K562 (cell line): Measurements from ENCODE around the gene OR2T10. TPM values are rescaled to one million over a fixed set of nuclear protein-coding genes. Genes with fewer than 3 reads are reported as not detected.

Experiments used
- ATAC-seq: fragments of 200-7000 bp; cut with Tn5 transposase; 3 replicates; pipeline ENCODE4 v1.9.1; 2020; ENCODE audit warnings: moderate library complexity
- BruUV-seq: library from RNA; stranded (reverse); fragments of 400-500 nt; replicated peaks from 2 replicates; lab custom pipeline; 2021; lab: Mats Ljungman, UMichigan
- CTCF ChIA-PET: fragments of 300-600 bp; formaldehyde crosslinking; extraction: SDS; loops from one replicate; lab custom pipeline; 2021; ENCODE audit warnings: low intra/inter-chr PET ratio; lab: Yijun Ruan, JAX
- POLR2A ChIA-PET: fragments of 300-600, 350-650 bp; sonication (Branson Sonifier 250); formaldehyde crosslinking; extraction: SDS; loops from one replicate; lab custom pipeline; 2021; ENCODE audit warnings: antibody characterized with exemption, inconsistent platforms; lab: Yijun Ruan, JAX
- DNase-seq, 4 experiments: peaks; one replicate each; pipeline versions ENCODE4 v3.0.0 to v3.0.0-alpha.2; 2011 to 2018; ENCODE audit warnings: low spot score in 3 of 4, mixed read lengths in 3 of 4; ENCODE audit errors: extremely low read depth in 1 of 4
- FAIRE-seq: peaks from 2 replicates; lab custom pipeline; 2011; peaks lifted over from hg19 to GRCh38; lab: Jason Lieb, UNC
- H2AFZ ChIP-seq: 2 replicates; pipeline ENCODE4 v1.6.0; 2011; ENCODE audit warnings: low read depth, low read length, control low read depth, inconsistent platforms
- H3K27ac ChIP-seq: fragments of 200-600 bp; 3 replicates; pipeline ENCODE4 v1.8.0; 2011; ENCODE audit warnings: low read depth, mild to moderate bottlenecking, control low read depth, inconsistent platforms, low read length, moderate library complexity, mixed read lengths; ENCODE audit errors: extremely low read depth
- H3K27me3 ChIP-seq, 2 experiments: fragments of 300-600 bp in 1 of 2; 2 replicates in 1 of 2; 3 replicates in 1 of 2; pipeline versions ENCODE4 v1.6.0 to v1.8.0; 2011; ENCODE audit warnings: inconsistent platforms in 2 of 2, low read length in 2 of 2, mild to moderate bottlenecking in 1 of 2, mixed read lengths in 1 of 2, moderate library complexity in 1 of 2; ENCODE audit not compliant: control insufficient read depth in 2 of 2, insufficient read depth in 2 of 2
- H3K36me3 ChIP-seq: fragments of 300-600 bp; 3 replicates; pipeline ENCODE4 v1.8.0; 2011; ENCODE audit warnings: mild to moderate bottlenecking, low read length, inconsistent platforms; ENCODE audit not compliant: control insufficient read depth, insufficient read depth
- H3K4me1 ChIP-seq, 2 experiments: fragments of 200-600 bp in 1 of 2; replicated peaks in 1 of 2; 2 replicates in 1 of 2; 3 replicates in 1 of 2; pipeline versions ENCODE4 v1.5.1 to v1.8.0; 2011; ENCODE audit warnings: inconsistent platforms in 2 of 2, low read length in 2 of 2, mild to moderate bottlenecking in 1 of 2, mixed read lengths in 1 of 2, moderate library complexity in 1 of 2; ENCODE audit not compliant: control insufficient read depth in 2 of 2, insufficient read depth in 2 of 2
- H3K4me2 ChIP-seq: 2 replicates; pipeline ENCODE4 v1.6.1; 2011; ENCODE audit warnings: low read length, control low read depth, inconsistent platforms, mixed read lengths; ENCODE audit not compliant: insufficient read depth
- H3K4me3 ChIP-seq: fragments of 200-600 bp; sonication (generic), shearing (Covaris generic); 2 replicates; pipeline ENCODE4 v1.5.1; 2016; ENCODE audit warnings: control low read depth, inconsistent platforms
- H3K79me2 ChIP-seq: fragments of 200-600 bp; 3 replicates; pipeline ENCODE4 v1.8.0; 2011; ENCODE audit warnings: low read length, inconsistent platforms; ENCODE audit not compliant: control insufficient read depth, insufficient read depth
- H3K9ac ChIP-seq, 2 experiments: 2 replicates each; pipeline versions ENCODE4 v1.6.0 to v1.6.1; 2011; ENCODE audit warnings: low read depth in 2 of 2, low read length in 2 of 2, control low read depth in 1 of 2, inconsistent platforms in 1 of 2, mild to moderate bottlenecking in 1 of 2, mixed read lengths in 1 of 2; ENCODE audit not compliant: insufficient read depth in 1 of 2
- H3K9me1 ChIP-seq: one replicate; pipeline ENCODE4 v1.6.0; 2011; ENCODE audit warnings: inconsistent platforms, mild to moderate bottlenecking, low read length, moderate library complexity; ENCODE audit not compliant: control insufficient read depth, insufficient read depth
- H3K9me3 ChIP-seq: replicated peaks from 2 replicates; pipeline ENCODE4 v1.5.1; 2011; ENCODE audit warnings: low read depth, low read length, inconsistent platforms; ENCODE audit not compliant: control insufficient read depth, insufficient read depth
- H4K20me1 ChIP-seq: replicated peaks from 2 replicates; pipeline ENCODE4 v1.6.1; 2011; ENCODE audit warnings: low read length, inconsistent platforms, mixed read lengths; ENCODE audit not compliant: control insufficient read depth, insufficient read depth
- CXXC5 ChIP-seq: fragments of 250-450 bp; sonication (Bioruptor Pico); IDR thresholded peaks from 2 replicates; pipeline ENCODE4 v1.8.0; 2022; ENCODE audit warnings: inconsistent platforms, mild to moderate bottlenecking, moderate library complexity
- GABPA ChIP-seq: fragments of 200-800 bp; sonication (Bioruptor generic); conservative IDR thresholded peaks from 2 replicates; pipeline ENCODE4 v1.6.1; 2016; ENCODE audit warnings: low read depth, missing genetic modification characterization, missing compliant biosample characterization
- ILF3 ChIP-seq: fragments of 450-650 bp; IDR thresholded peaks from 2 replicates; pipeline ENCODE4 v1.6.1; 2018; ENCODE audit warnings: antibody characterized with exemption, mild to moderate bottlenecking, moderate library complexity, borderline replicate concordance
- L3MBTL2 ChIP-seq: fragments of 450-650 bp; IDR thresholded peaks from 2 replicates; pipeline ENCODE4 v1.6.1; 2016; ENCODE audit warnings: mild to moderate bottlenecking, moderate library complexity
- NR2C2 ChIP-seq, 2 experiments: fragments of 200-800 bp in 1 of 2; sonication (Bioruptor generic) in 1 of 2; sonication (generic) in 1 of 2; formaldehyde crosslinking in 1 of 2; IDR thresholded peaks; 2 replicates each; pipeline versions ENCODE4 v1.6.1 to v1.8.0; 2016 to 2022; ENCODE audit warnings: mild to moderate bottlenecking in 1 of 2, missing compliant biosample characterization in 1 of 2, missing genetic modification characterization in 1 of 2, missing genetic modification reagents in 1 of 2
- SMARCE1 ChIP-seq: fragments of 450-650 bp; IDR thresholded peaks from 2 replicates; pipeline ENCODE4 v1.7.1; 2016; ENCODE audit warnings: mild to moderate bottlenecking
- ZNF134 ChIP-seq: fragments of 250-450 bp; sonication (Bioruptor Pico); conservative IDR thresholded peaks from 2 replicates; pipeline ENCODE4 v1.4.0; 2020
- ZNF280A ChIP-seq: fragments of 450-650 bp; IDR thresholded peaks from 2 replicates; pipeline ENCODE4 v1.6.1; 2018; ENCODE audit warnings: mild to moderate bottlenecking, low read depth; ENCODE audit not compliant: partially characterized antibody
- ZNF609 ChIP-seq: sonication (generic); formaldehyde crosslinking; IDR thresholded peaks from 2 replicates; pipeline ENCODE4 v1.8.1; 2023; ENCODE audit warnings: missing genetic modification reagents, mild to moderate bottlenecking, borderline replicate concordance
- WGBS: fragments of 100-300 bp; shearing (Covaris generic); methylation state at CpG from one replicate; pipeline ENCODE4 v1.1.6; 2016; ENCODE audit warnings: low coverage, mixed read lengths; ENCODE audit not compliant: insufficient coverage; ENCODE audit errors: missing lambda C conversion rate; 5-methylcytosine and 5-hydroxymethylcytosine counted together
- in situ Hi-C: fragments of 300-500 bp; cut with MboI; formaldehyde crosslinking; loops from 4 replicates; pipeline ENCODE4 v1.15.0; 2018; ENCODE audit warnings: inconsistent platforms, mixed read lengths
- intact Hi-C: fragments of 100-400 bp; cut with micrococcal nuclease; formaldehyde crosslinking; loops from 2 replicates; pipeline ENCODE4 v1.14.2; 2022
- polyA plus RNA-seq, 8 experiments: library from polyadenylated mRNA; depleted of rRNA in 4 of 8; stranded (reverse) in 5 of 8; unstranded in 3 of 8; fragments of >200 nt; fragmentation: Nextera tagmentation in 2 of 8; fragmentation: Illumina TruSeq in 1 of 8; extraction: Ambion mirVana in 2 of 8; extraction: Trizol in 1 of 8; gene quantifications; 2 replicates each; pipeline versions ENCODE4 v1.2.1 to v1.2.3, GENCODE V29; 2011 to 2014; ENCODE audit warnings: inconsistent platforms in 1 of 8, missing spikeins in 1 of 8
- total RNA-seq, 7 experiments: library from RNA; depleted of rRNA in 6 of 7; stranded (reverse); fragments of >200 nt in 6 of 7; fragmentation: Illumina TruSeq in 2 of 7; extraction: Trizol in 2 of 7; gene quantifications; 2 replicates each; pipeline versions ENCODE4 v1.2.1 to v1.2.3, GENCODE V29; 2011 to 2021; ENCODE audit warnings: low replicate concordance in 1 of 7

Gene OR2T10
- total and polyA plus RNA-seq, 9 of the 15 experiments (the other 6 are each of a cell fraction or from before 2014, with no cell fraction given): not detected

- Histone ChIP-seq H3K4me2 (no peak overlapping the region), H3K27ac (no peak overlapping the region), H3K9ac (no peak overlapping the region), H3K36me3 (no peaks in the 10 kb centered on the region), H3K9me1 (no peaks in the 10 kb centered on the region), H3K27me3 (no peaks in the 10 kb centered on the region), H3K4me3 (no peak overlapping the region), H4K20me1 (no peaks in the 10 kb centered on the region), H3K4me1 (no peaks in the 10 kb centered on the region), H3K79me2 (no peaks in the 10 kb centered on the region), H3K9me3 (no peaks in the 10 kb centered on the region), H2AFZ (no peak overlapping the region)
- CTCF ChIA-PET: no interaction called here
- ATAC-seq (peak; percentile 55; the same call in 1 of the 3 replicates), FAIRE-seq (no peak), DNase-seq (peak in 2 of 4 experiments; percentile 1)
- intact Hi-C loops (no loop called here), in situ Hi-C loops (no loop called here)
- WGBS: 0% methylated on average over 4 of the region's 17 CpGs
- POLR2A ChIA-PET: no interaction called here
- no TSS peak for BruUV-seq
- TF ChIP-seq NR2C2 (CRISPR knock-in tag; IDR thresholded peaks at IDR 0.05) (no peak), NR2C2 (tag; IDR thresholded peaks at IDR 0.05) (0 out of 2 replicates have a peak, but pooled peaks have one; percentile 36), ZNF280A (no peak), SMARCE1 (no peak), ILF3 (no peak), ZNF134 (no peak), GABPA (tag) (peak; percentile 44), ZNF609 (no peak), L3MBTL2 (peak; percentile 23; the same call in 1 of the 2 replicates), CXXC5 (CRISPR knock-in tag) (0 out of 2 replicates have a peak, but pooled peaks have one; percentile 16)
Observed at GRCh38 chr1:248590055-248590454, 7.4 kb downstream of the OR2T10 start.
